WTC11 (cell line): ENCODE data around the gene TMCC1.

ENCODE experiments used
- CBFB ChIP-seq: sonication (generic); formaldehyde crosslinking; IDR thresholded peaks from 2 replicates; pipeline ENCODE4 v1.8.1; 2022; ENCODE audit warnings: mild to moderate bottlenecking, low read depth, missing genetic modification reagents
- NFATC4 ChIP-seq: fragments of 250-450 bp; sonication (Bioruptor Pico); IDR thresholded peaks from 2 replicates; pipeline ENCODE4 v1.9.0; 2021; ENCODE audit warnings: mild to moderate bottlenecking
- SMAD3 ChIP-seq: sonication (generic); formaldehyde crosslinking; IDR thresholded peaks from 2 replicates; pipeline ENCODE4 v1.8.0; 2022; ENCODE audit warnings: missing genetic modification reagents, mild to moderate bottlenecking, borderline replicate concordance
- SP1 ChIP-seq: sonication (generic); formaldehyde crosslinking; conservative IDR thresholded peaks from 2 replicates; pipeline ENCODE4 v1.8.1; 2022; ENCODE audit warnings: missing genetic modification reagents
- TF ChIP-seq, protein P1 (sequence below): fragments of 250-450 bp; sonication (Bioruptor Pico); IDR thresholded peaks from 2 replicates; pipeline ENCODE4 v2.1.2; 2022; ENCODE audit warnings: mild to moderate bottlenecking, moderate library complexity
- TF ChIP-seq, protein P2 (sequence below): fragments of 200-600 bp; IDR thresholded peaks from 2 replicates; pipeline ENCODE4 v1.8.0; 2022; ENCODE audit warnings: antibody characterized with exemption

DNA sequence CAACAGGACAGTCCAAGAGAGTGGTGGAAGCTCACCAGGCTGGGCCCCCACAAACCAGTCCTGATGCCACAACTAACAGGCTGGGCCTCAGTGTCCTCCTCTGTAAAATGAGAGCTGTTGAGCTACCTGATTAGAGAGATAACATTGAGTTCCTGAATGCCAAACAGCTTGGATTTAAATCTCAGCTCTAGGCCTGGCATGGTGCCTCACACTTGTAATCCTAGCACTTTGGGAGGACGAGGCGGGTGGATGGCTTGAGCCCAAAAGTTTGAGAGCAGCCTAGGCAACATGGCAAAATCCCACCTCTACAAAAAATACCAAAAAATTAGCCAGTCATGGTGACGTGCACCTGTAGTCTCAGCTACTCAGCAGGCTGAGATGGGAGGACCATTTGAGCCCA, 20.1 kb upstream of the TMCC1 start:
- no peak for TF ChIP-seq SP1 (CRISPR knock-in tag)
- TF ChIP-seq, protein P1, sequence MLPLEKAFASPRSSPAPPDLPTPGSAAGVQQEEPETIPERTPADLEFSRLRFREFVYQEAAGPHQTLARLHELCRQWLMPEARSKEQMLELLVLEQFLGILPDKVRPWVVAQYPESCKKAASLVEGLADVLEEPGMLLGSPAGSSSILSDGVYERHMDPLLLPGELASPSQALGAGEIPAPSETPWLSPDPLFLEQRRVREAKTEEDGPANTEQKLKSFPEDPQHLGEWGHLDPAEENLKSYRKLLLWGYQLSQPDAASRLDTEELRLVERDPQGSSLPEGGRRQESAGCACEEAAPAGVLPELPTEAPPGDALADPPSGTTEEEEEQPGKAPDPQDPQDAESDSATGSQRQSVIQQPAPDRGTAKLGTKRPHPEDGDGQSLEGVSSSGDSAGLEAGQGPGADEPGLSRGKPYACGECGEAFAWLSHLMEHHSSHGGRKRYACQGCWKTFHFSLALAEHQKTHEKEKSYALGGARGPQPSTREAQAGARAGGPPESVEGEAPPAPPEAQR = no peak
- TF ChIP-seq SMAD3 (CRISPR knock-in tag) = no peak
- no peak for TF ChIP-seq CBFB (CRISPR knock-in tag)
- TF ChIP-seq, protein P2, sequence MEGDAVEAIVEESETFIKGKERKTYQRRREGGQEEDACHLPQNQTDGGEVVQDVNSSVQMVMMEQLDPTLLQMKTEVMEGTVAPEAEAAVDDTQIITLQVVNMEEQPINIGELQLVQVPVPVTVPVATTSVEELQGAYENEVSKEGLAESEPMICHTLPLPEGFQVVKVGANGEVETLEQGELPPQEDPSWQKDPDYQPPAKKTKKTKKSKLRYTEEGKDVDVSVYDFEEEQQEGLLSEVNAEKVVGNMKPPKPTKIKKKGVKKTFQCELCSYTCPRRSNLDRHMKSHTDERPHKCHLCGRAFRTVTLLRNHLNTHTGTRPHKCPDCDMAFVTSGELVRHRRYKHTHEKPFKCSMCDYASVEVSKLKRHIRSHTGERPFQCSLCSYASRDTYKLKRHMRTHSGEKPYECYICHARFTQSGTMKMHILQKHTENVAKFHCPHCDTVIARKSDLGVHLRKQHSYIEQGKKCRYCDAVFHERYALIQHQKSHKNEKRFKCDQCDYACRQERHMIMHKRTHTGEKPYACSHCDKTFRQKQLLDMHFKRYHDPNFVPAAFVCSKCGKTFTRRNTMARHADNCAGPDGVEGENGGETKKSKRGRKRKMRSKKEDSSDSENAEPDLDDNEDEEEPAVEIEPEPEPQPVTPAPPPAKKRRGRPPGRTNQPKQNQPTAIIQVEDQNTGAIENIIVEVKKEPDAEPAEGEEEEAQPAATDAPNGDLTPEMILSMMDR = no peak
- no peak for TF ChIP-seq NFATC4 (CRISPR knock-in tag)
